ENCODE measurements around the gene ADGRE1.

The ADGRE1 gene

DNA sequence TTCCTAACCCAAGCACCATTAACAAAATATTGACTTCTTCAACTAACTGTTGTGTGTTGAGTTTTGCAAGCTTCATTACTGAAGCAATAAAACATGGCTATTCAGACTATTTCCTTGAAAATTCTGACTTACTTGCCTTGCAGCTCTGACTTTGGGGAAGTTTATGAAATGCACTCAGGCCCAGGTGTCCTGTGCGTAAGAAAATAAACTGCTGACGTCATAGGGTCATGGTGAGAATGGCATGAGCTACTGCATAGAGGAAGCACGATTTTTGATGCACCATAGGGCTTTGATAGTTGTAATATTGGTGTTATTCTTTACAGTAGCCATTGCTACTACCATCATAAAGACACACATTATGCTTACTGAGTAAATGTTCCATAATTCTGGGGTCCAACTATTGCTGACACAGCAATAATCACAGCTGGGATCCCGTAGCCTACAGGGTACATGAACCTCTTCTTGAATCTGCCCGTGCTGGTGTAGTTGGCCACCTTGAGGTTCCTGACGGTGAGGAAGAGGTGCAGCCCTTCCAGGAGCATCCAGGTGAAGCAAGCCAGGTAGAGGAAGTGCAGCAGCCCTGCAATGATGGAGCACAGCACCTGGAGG, 76.0 kb downstream of the ADGRE1 start:
- DNase-seq = no peak

GRCh38 chr19:6963937-6964336, 76.6 kb downstream of the ADGRE1 start:
- peak; percentile 61 to 69 for DNase-seq

DNA sequence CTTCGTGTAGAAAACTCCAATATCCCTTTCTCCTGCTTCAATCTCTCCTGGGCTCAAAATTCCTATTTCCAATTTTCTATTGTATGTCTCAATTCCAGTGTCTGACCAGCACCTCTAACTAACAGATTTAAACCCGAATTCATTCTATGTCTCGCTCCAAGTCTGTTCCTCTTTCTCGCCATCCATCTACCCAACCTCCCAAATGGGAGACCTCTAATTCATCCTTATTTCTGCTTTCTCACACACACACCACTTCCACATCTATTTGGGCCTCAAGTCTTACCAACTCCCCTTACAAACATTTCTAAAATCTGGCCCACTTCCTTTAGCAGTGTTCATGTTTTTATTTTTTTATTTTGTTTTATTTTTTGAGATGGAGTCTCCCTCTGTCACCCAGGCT, 80.6 kb downstream of the ADGRE1 start:
- DNase-seq = no peak

GRCh38 chr19:6969490-6969889, 82.1 kb downstream of the ADGRE1 start:
- DNase-seq = no peak

DNA sequence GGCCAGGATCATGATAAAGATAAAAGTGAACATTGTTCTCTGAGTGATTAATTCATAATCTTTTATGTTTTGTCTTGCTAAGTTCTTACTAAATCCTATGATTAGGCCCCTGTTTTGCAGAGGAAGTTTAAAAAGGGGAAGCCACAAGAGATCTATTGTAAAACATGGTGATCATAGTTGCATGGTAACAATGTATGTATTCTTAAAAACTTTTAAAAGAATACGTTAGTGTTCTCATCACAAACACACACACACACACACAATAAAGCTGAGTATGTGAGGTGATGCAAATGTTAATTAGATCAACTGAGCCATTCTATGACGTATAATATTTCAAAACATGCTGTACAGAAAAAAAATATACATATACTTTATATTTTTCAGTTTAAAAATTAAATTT, 82.6 kb downstream of the ADGRE1 start:
- DNase-seq = no peak

GRCh38 chr19:6970443-6970842, 83.1 kb downstream of the ADGRE1 start:
- no peak for DNase-seq

GRCh38 chr19:6971366-6971765, 84.0 kb downstream of the ADGRE1 start:
- DNase-seq = no peak

DNA sequence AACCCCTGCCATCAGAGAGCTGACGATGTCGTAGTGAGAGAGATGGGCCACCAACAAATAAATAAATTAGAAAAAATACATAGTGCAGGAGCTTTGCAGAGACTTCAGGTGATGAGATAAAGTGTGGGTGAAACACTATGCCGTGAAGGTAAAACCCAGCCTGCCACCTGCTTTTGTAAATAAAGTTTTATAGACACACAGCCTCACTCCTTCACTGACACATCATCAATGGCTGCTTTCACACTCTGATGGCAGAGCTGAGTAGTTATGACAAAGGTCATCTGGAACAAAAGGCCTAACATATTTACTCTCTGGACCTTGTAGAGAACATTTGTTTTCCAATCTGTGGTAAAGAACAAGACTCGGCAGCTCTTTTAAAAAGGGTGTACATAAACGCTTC, 88.8 kb downstream of the ADGRE1 start:
- DNase-seq = no peak

DNA sequence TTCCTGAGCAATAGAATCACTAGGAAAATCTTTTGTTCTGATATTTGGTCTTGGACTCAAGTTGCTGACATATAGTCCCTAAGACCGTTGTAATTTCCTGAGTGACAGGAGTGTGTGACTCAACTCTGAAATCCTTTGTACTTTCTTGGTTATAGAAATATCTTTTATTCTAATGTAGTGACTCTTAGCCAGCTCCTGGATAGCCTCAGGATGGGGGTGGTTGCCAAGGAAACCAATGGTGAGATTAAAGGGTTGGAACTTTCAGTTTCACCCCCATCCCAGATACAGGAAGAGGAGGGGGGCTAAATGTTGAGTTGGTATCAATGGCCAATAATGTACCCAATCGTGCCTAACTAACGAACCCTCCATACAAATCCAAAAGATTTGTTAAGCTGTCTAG, 92.0 kb downstream of the ADGRE1 start:
- DNase-seq = peak in 1 of 2 experiments; percentile 26

- no peak for DNase-seq
Measured at GRCh38 chr19:6983448-6983847, 96.1 kb downstream of the ADGRE1 start.

GRCh38 chr19:6987850-6988249, 100.5 kb downstream of the ADGRE1 start:
- no peak for DNase-seq

DNA sequence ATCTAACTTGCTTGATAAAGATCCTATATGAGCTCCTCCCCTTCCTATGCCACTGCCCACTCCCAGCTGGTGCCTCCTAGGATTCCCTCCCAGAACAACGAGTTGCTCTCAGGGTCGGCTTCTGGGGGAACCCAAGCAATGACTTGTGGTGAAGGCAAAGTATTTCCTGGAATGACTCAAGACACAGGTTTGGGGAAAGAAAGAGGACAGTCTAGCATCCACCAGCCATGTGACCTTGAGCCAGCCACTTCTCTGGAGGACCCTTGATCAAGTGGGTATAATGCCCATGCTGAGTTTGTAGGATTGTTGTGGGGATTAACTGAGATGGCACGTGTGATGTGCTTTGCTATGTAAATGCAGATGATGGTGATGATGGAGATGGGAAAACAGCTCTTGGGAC, 100.9 kb downstream of the ADGRE1 start:
- DNase-seq = no peak

Data from activated CD4-positive, alpha-beta T cell treated with anti-CD3 and anti-CD28 coated beads, Interleukin-2, amount 50 U/mL, for 48 hours (primary cell).